HL-60 (cell line): ENCODE results near the gene GABRB3.

Experiments used
- CTCF ChIP-seq: IDR thresholded peaks from one replicate; pipeline ENCODE4 v1.5.1; 2011; ENCODE audit warnings: low read length, control low read depth, inconsistent platforms; ENCODE audit not compliant: insufficient read depth
- POLR2AphosphoS5 ChIP-seq: IDR thresholded peaks from 2 replicates; pipeline ENCODE4 v1.6.1; 2012; ENCODE audit warnings: low read depth

- TF ChIP-seq CTCF (no peak), POLR2AphosphoS5 (no peak)
Observed at GRCh38 chr15:26565542-26565941, 207.3 kb downstream of the GABRB3 start.
